H1 (cell line): ENCODE data around the gene SMARCE1. TPM values are rescaled to one million over a fixed set of nuclear protein-coding genes. Genes with fewer than 3 reads are reported as not detected.

ENCODE experiments used
- CTCF ChIA-PET: fragments of 300-600 bp; sonication (Branson Sonifier 250); formaldehyde crosslinking; loops from one replicate; lab custom pipeline; 2021; ENCODE audit not compliant: partially characterized antibody; lab: Charles Lee
- POLR2A ChIA-PET: fragments of 300-600 bp; sonication (Branson Sonifier 250); formaldehyde crosslinking; loops from one replicate; lab custom pipeline; 2021; ENCODE audit warnings: inconsistent platforms; ENCODE audit not compliant: partially characterized antibody; lab: Charles Lee
- DNase-seq, 2 experiments: peaks; one replicate each; pipeline versions ENCODE4 v3.0.0 to v3.0.0-alpha.2; 2010 to 2022; ENCODE audit warnings: low spot score in 2 of 2, low read depth in 1 of 2, mixed read lengths in 1 of 2
- FAIRE-seq: peaks from 2 replicates; lab custom pipeline; 2011; peaks lifted over from hg19 to GRCh38; lab: Jason Lieb, UNC
- H2AFZ ChIP-seq: 2 replicates; pipeline ENCODE4 v1.8.1; 2012; ENCODE audit warnings: low read length, inconsistent platforms
- H2AK5ac ChIP-seq: 2 replicates; pipeline ENCODE4 v1.6.1; 2013; ENCODE audit warnings: low read depth, low read length
- H2BK120ac ChIP-seq: replicated peaks from 2 replicates; pipeline ENCODE3; 2013; ENCODE audit warnings: low read depth, low read length, inconsistent platforms
- H2BK12ac ChIP-seq: 2 replicates; pipeline ENCODE4 v1.6.1; 2013; ENCODE audit warnings: low read depth, low read length
- H2BK15ac ChIP-seq: 2 replicates; pipeline ENCODE4 v1.6.1; 2013; ENCODE audit warnings: low read length
- H2BK20ac ChIP-seq: 2 replicates; pipeline ENCODE4 v1.6.1; 2013; ENCODE audit warnings: low read length
- H2BK5ac ChIP-seq: 2 replicates; pipeline ENCODE4 v1.6.1; 2013; ENCODE audit warnings: low read depth, low read length
- H3K14ac ChIP-seq: 2 replicates; pipeline ENCODE4 v1.6.1; 2013; ENCODE audit warnings: inconsistent platforms; ENCODE audit not compliant: insufficient read length
- H3K18ac ChIP-seq: 2 replicates; pipeline ENCODE4 v1.6.1; 2013; ENCODE audit warnings: low read length; ENCODE audit errors: extremely low read depth
- H3K23ac ChIP-seq: 2 replicates; pipeline ENCODE4 v1.6.1; 2013; ENCODE audit warnings: inconsistent platforms; ENCODE audit not compliant: insufficient read length
- H3K23me2 ChIP-seq: 2 replicates; pipeline ENCODE4 v1.6.1; 2013; ENCODE audit warnings: low read depth, low read length
- H3K27ac ChIP-seq: 2 replicates; pipeline ENCODE4 v1.6.1; 2011; ENCODE audit warnings: low read depth, low read length, inconsistent platforms
- H3K27me3 ChIP-seq, 4 experiments: replicated peaks in 1 of 4; 1 replicate in 1 of 4; 2 replicates in 3 of 4; pipeline versions ENCODE4 v1.6.1 to v1.8.1; 2011 to 2013; ENCODE audit warnings: low read length in 3 of 4, mild to moderate bottlenecking in 3 of 4, inconsistent platforms in 2 of 4, mixed read lengths in 2 of 4, moderate library complexity in 1 of 4; ENCODE audit not compliant: control insufficient read depth in 3 of 4, insufficient read depth in 3 of 4; ENCODE audit errors: extremely low read depth in 1 of 4
- H3K36me3 ChIP-seq, 4 experiments: 2 replicates each; pipeline versions ENCODE4 v1.6.1 to v1.8.1; 2011 to 2013; ENCODE audit warnings: mild to moderate bottlenecking in 4 of 4, low read length in 3 of 4, moderate library complexity in 2 of 4, control low read depth in 1 of 4, inconsistent platforms in 1 of 4; ENCODE audit not compliant: insufficient read depth in 4 of 4, control insufficient read depth in 2 of 4
- H3K4ac ChIP-seq: replicated peaks from 2 replicates; pipeline ENCODE3; 2013; ENCODE audit warnings: low read length, low read depth, mixed read lengths, inconsistent platforms; ENCODE audit not compliant: insufficient read length
- H3K4me1 ChIP-seq, 4 experiments: replicated peaks in 1 of 4; 1 replicate in 1 of 4; 2 replicates in 3 of 4; pipeline versions ENCODE4 v1.6.1 to v1.8.1; 2011 to 2013; ENCODE audit warnings: low read length in 3 of 4, inconsistent platforms in 2 of 4, mixed read lengths in 1 of 4; ENCODE audit not compliant: insufficient read depth in 4 of 4, control insufficient read depth in 3 of 4
- H3K4me2 ChIP-seq, 2 experiments: 2 replicates each; pipeline versions ENCODE4 v1.6.1 to v1.8.1; 2011 to 2013; ENCODE audit warnings: low read depth in 2 of 2, low read length in 2 of 2, control low read depth in 1 of 2, inconsistent platforms in 1 of 2, mild to moderate bottlenecking in 1 of 2; ENCODE audit not compliant: insufficient read depth in 1 of 2
- H3K4me3 ChIP-seq, 4 experiments: fragments of 200-600, 300-600 bp in 1 of 4; sonication (generic), shearing (Covaris generic), sonication (Bioruptor Twin) in 1 of 4; 2 replicates each; pipeline versions ENCODE4 v1.5.1 to v1.8.1; 2011 to 2016; ENCODE audit warnings: low read length in 4 of 4, low read depth in 3 of 4, control low read depth in 2 of 4, inconsistent platforms in 2 of 4, mild to moderate bottlenecking in 2 of 4, mixed read lengths in 1 of 4, moderate library complexity in 1 of 4; ENCODE audit not compliant: insufficient read depth in 2 of 4; ENCODE audit errors: extremely low read depth in 1 of 4
- H3K56ac ChIP-seq: replicated peaks from 2 replicates; pipeline ENCODE3; 2013; ENCODE audit warnings: low read depth, mild to moderate bottlenecking, mixed read lengths, low read length, inconsistent platforms; ENCODE audit not compliant: insufficient read length
- H3K79me1 ChIP-seq: 2 replicates; pipeline ENCODE4 v1.6.1; 2013; ENCODE audit warnings: low read depth, low read length, control low read depth
- H3K79me2 ChIP-seq, 2 experiments: 2 replicates each; pipeline versions ENCODE4 v1.6.1 to v1.8.1; 2012 to 2013; ENCODE audit warnings: low read length in 2 of 2, mild to moderate bottlenecking in 2 of 2, inconsistent platforms in 1 of 2; ENCODE audit not compliant: insufficient read depth in 2 of 2, control insufficient read depth in 1 of 2
- H3K9ac ChIP-seq, 4 experiments: replicated peaks in 1 of 4; 1 replicate in 1 of 4; 2 replicates in 3 of 4; pipeline versions ENCODE4 v1.6.1 to v1.8.1; 2011 to 2013; ENCODE audit warnings: low read depth in 3 of 4, low read length in 3 of 4, control low read depth in 2 of 4, mild to moderate bottlenecking in 2 of 4, moderate library complexity in 2 of 4, inconsistent platforms in 1 of 4; ENCODE audit errors: extremely low read depth in 1 of 4
- H3K9me3 ChIP-seq, 2 experiments: 2 replicates each; pipeline versions ENCODE4 v1.6.1 to v1.8.1; 2012 to 2013; ENCODE audit warnings: mild to moderate bottlenecking in 2 of 2, moderate library complexity in 2 of 2, control low read depth in 1 of 2, inconsistent platforms in 1 of 2, low read depth in 1 of 2, low read length in 1 of 2, mixed read lengths in 1 of 2; ENCODE audit not compliant: insufficient read depth in 2 of 2
- H4K20me1 ChIP-seq, 2 experiments: replicated peaks in 1 of 2; 2 replicates each; pipeline versions ENCODE3 to v1.8.1; 2011 to 2013; ENCODE audit warnings: inconsistent platforms in 2 of 2, low read length in 2 of 2, mild to moderate bottlenecking in 1 of 2; ENCODE audit not compliant: insufficient read depth in 2 of 2, control insufficient read depth in 1 of 2
- H4K5ac ChIP-seq: 2 replicates; pipeline ENCODE4 v1.6.1; 2013; ENCODE audit warnings: low read length, low read depth, mixed read lengths, inconsistent platforms; ENCODE audit not compliant: insufficient read length
- H4K8ac ChIP-seq: 2 replicates; pipeline ENCODE4 v1.8.0; 2013; ENCODE audit warnings: mild to moderate bottlenecking, moderate library complexity, low read length, inconsistent platforms; ENCODE audit not compliant: insufficient read depth; ENCODE audit errors: extremely low read depth
- H4K91ac ChIP-seq: replicated peaks from 2 replicates; pipeline ENCODE3; 2013; ENCODE audit warnings: low read length, mixed read lengths, inconsistent platforms; ENCODE audit not compliant: insufficient read length
- BCL11A ChIP-seq, 2 experiments: IDR thresholded peaks; one replicate each; pipeline ENCODE4 v1.6.1; 2011; ENCODE audit warnings: low read depth in 2 of 2, low read length in 2 of 2, mild to moderate bottlenecking in 2 of 2
- NANOG ChIP-seq: IDR thresholded peaks from 2 replicates; pipeline ENCODE4 v1.6.1; 2011; ENCODE audit warnings: low read length, low read depth, mild to moderate bottlenecking, inconsistent platforms; ENCODE audit not compliant: insufficient read depth, poor library complexity, severe bottlenecking
- RBBP5 ChIP-seq: IDR thresholded peaks from 2 replicates; pipeline ENCODE4 v1.7.1; 2012; ENCODE audit warnings: low read depth, mild to moderate bottlenecking, inconsistent platforms, low read length, moderate library complexity, borderline replicate concordance
- WGBS, 2 experiments: shearing (Covaris generic) in 1 of 2; methylation state at CpG; one replicate each; pipeline versions ENCODE4 v1.1.6 to v1.1.7; 2013 to 2015; ENCODE audit warnings: low lambda C conversion rate in 2 of 2, mixed read lengths in 2 of 2, inconsistent platforms in 1 of 2, low coverage in 1 of 2, missing lambda C conversion rate in 1 of 2; ENCODE audit not compliant: insufficient replicate concordance in 2 of 2, insufficient coverage in 1 of 2, insufficient read length in 1 of 2; ENCODE audit errors: extremely low coverage in 1 of 2, missing lambda C conversion rate in 1 of 2; 5-methylcytosine and 5-hydroxymethylcytosine counted together
- polyA plus RNA-seq, 7 experiments: library from polyadenylated mRNA; depleted of rRNA in 3 of 7; stranded (reverse) in 5 of 7; unstranded in 2 of 7; fragments of >200 nt in 5 of 7; fragments of 200-250 nt in 2 of 7; gene quantifications; 1 replicate in 5 of 7; 2 replicates in 1 of 7; 4 replicates in 1 of 7; pipeline versions ENCODE4 v1.2.1 to v1.2.3, GENCODE V29; 2011 to 2013; ENCODE audit warnings: missing spikeins in 2 of 7, mixed read lengths in 2 of 7
- total RNA-seq: library from RNA; stranded (reverse); fragmentation: NEBNext Ultra II Directional; extraction: Animal tissue kit (Norgen Biotek cat#: 25700); gene quantifications from 2 replicates; pipeline ENCODE4 v1.2.1, GENCODE V29; 2021

SMARCE1 gene
- total and polyA plus RNA-seq, 2 of the 8 experiments (the other 6 are each of a cell fraction or from before 2014, with no cell fraction given), result 30.7 to 131 TPM

DNA sequence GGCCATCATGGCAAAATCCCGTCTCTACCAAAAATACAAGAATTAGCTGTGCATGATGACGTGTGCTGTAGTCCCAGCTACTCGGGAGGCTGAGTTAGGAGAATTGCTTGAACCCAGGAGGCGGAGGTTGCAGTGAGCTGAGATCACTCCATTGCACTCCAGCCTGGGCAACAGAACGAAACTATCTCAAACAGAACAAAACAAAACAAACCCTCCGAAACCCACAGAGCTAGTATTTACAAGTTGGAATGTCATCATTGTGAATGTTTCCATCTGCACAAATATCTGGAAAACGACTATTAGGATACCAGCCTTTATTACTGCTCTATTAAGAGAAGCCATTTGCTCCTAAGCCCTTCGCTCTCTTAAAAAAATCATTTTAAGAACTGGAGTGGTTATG lies 26.0 kb downstream of the SMARCE1 start:
- Histone ChIP-seq H2BK12ac (no peak overlapping the region), H3K27me3 (no peaks in the 10 kb centered on the region), H4K8ac (no peak overlapping the region), H4K91ac (no peak overlapping the region), H3K56ac (no peak overlapping the region), H2AFZ (no peak overlapping the region), H3K36me3 (no peaks in the 10 kb centered on the region), H4K20me1 (no peaks in the 10 kb centered on the region), H3K27ac (no peak overlapping the region), H3K18ac (no peak overlapping the region), H3K14ac (no peak overlapping the region), H2BK120ac (no peak overlapping the region), H2BK15ac (no peak overlapping the region), H3K4me3 (no peak overlapping the region), H3K79me2 (no peaks in the 10 kb centered on the region), H3K23ac (no peak overlapping the region), H4K5ac (no peak overlapping the region), H2BK20ac (no peak overlapping the region), H3K23me2 (no peaks in the 10 kb centered on the region), H3K9ac (no peak overlapping the region), H3K79me1 (no peaks in the 10 kb centered on the region), H3K9me3 (no peaks in the 10 kb centered on the region), H3K4ac (no peak overlapping the region), H3K4me2 (no peak overlapping the region), H2BK5ac (no peak overlapping the region), H2AK5ac (no peak overlapping the region), H3K4me1 (no peaks in the 10 kb centered on the region; a peak in 1 of 7 replicates)
- whole genome bisulfite sequencing, 2 experiments, result 91% methylated on average over 8 of the region's 8 CpGs; no CpG with 5 or more reads in 1 of the 2 experiments
- CTCF ChIA-PET, result interaction anchor here (0.7 to 2.6 kb wide), 3 partner anchors 85 to 170 kb away, joined by 3 to 17 read pairs (median 3); no protein-coding TSS in a partner anchor
- POLR2A ChIA-PET, result interaction anchor here (1.6 kb wide), 1 partner anchor 26 kb away, joined by 4 read pairs; the partner anchor contains the start of gene SMARCE1
- DNase-seq, result no peak
- TF ChIP-seq BCL11A (IDR thresholded peaks at IDR 0.05; ENCODE audit: low read depth in 2 of 2, low read length in 2 of 2), result no peak
- TF ChIP-seq NANOG, result no peak
- TF ChIP-seq RBBP5, result no peak
- FAIRE-seq, result no peak
